CD8-positive, alpha-beta memory T cell (primary cell): ENCODE results near the gene KCNJ6. TPM values are rescaled to one million over a fixed set of nuclear protein-coding genes. Genes with fewer than 3 reads are reported as not detected.
A peak's percentile ranks its signal among the peaks of the same experiment; 100 is the strongest.

Experiments
- CTCF ChIA-PET: fragments of 350-600 bp; sonication (Branson Sonifier 250); formaldehyde crosslinking; loops from one replicate; lab custom pipeline; 2021; ENCODE audit warnings: antibody characterized with exemption; lab: Charles Lee
- POLR2A ChIA-PET: fragments of 350-600 bp; sonication (Branson Sonifier 250); formaldehyde crosslinking; loops from one replicate; lab custom pipeline; 2021; ENCODE audit warnings: antibody characterized with exemption; lab: Charles Lee
- DNase-seq, 5 donors: peaks; one replicate each; pipeline versions ENCODE4 v3.0.0 to v3.0.0-alpha.2; 2020 to 2022; ENCODE audit warnings: mixed read lengths in 1 of 5
- H3K27ac ChIP-seq: one replicate; pipeline ENCODE4 v1.7.0; 2013; ENCODE audit warnings: low read depth, mild to moderate bottlenecking, low read length, moderate library complexity
- H3K27me3 ChIP-seq: 2 replicates; pipeline ENCODE4 v1.7.0; 2013; ENCODE audit warnings: low read length, mild to moderate bottlenecking; ENCODE audit not compliant: insufficient read depth, poor library complexity, severe bottlenecking
- H3K36me3 ChIP-seq: 2 replicates; pipeline ENCODE4 v1.7.0; 2013; ENCODE audit warnings: mild to moderate bottlenecking, low read length, moderate library complexity; ENCODE audit not compliant: insufficient read depth
- H3K4me1 ChIP-seq: 2 replicates; pipeline ENCODE4 v1.7.0; 2013; ENCODE audit warnings: mild to moderate bottlenecking, low read length, moderate library complexity; ENCODE audit not compliant: insufficient read depth
- H3K4me3 ChIP-seq: 2 replicates; pipeline ENCODE4 v1.7.0; 2013; ENCODE audit warnings: mild to moderate bottlenecking, low read length
- H3K9me3 ChIP-seq: 2 replicates; pipeline ENCODE4 v1.7.0; 2013; ENCODE audit warnings: mild to moderate bottlenecking, low read length
- H3K27ac Mint-ChIP-seq, 8 donors: one replicate each; pipeline ENCODE4 v1.8.0; 2020 to 2021; ENCODE audit warnings: mixed read lengths in 8 of 8, mild to moderate bottlenecking in 6 of 8, inconsistent platforms in 3 of 8, moderate library complexity in 3 of 8
- H3K27me3 Mint-ChIP-seq, 2 donors: one replicate each; pipeline ENCODE4 v1.8.0; 2020 to 2021; ENCODE audit warnings: mixed read lengths in 2 of 2, mild to moderate bottlenecking in 1 of 2, moderate library complexity in 1 of 2
- H3K36me3 Mint-ChIP-seq, 3 donors: one replicate each; pipeline ENCODE4 v1.8.0; 2020 to 2021; ENCODE audit warnings: mixed read lengths in 3 of 3, inconsistent platforms in 1 of 3, mild to moderate bottlenecking in 1 of 3
- H3K4me1 Mint-ChIP-seq, 3 donors: one replicate each; pipeline ENCODE4 v1.8.0; 2020 to 2021; ENCODE audit warnings: mixed read lengths in 3 of 3, inconsistent platforms in 1 of 3, mild to moderate bottlenecking in 1 of 3
- H3K4me3 Mint-ChIP-seq, 7 donors: one replicate each; pipeline ENCODE4 v1.8.0; 2020 to 2021; ENCODE audit warnings: mixed read lengths in 7 of 7, mild to moderate bottlenecking in 6 of 7, moderate library complexity in 4 of 7, inconsistent platforms in 2 of 7
- H3K9me3 Mint-ChIP-seq, 5 donors: one replicate each; pipeline ENCODE4 v1.8.0; 2020 to 2022; ENCODE audit warnings: mixed read lengths in 5 of 5, mild to moderate bottlenecking in 3 of 5, moderate library complexity in 2 of 5, inconsistent platforms in 1 of 5
- polyA plus RNA-seq: library from polyadenylated mRNA; unstranded; fragments of 300-500 nt; fragmentation: Illumina TruSeq; gene quantifications from one replicate; pipeline ENCODE4 v1.2.3, GENCODE V29; 2021
- total RNA-seq, 2 experiments: library from RNA; stranded (reverse); gene quantifications; one replicate each; pipeline ENCODE4 v1.2.3, GENCODE V29; 2021

KCNJ6 gene
- total and polyA plus RNA-seq, 3 experiments from 2014 or later, result not detected

GRCh38 chr21:37575580-37575979 is 340.7 kb downstream of the KCNJ6 start:
- peaks cover 0 to 27% (median 0%) of the 10 kb centered on the region in 3 donors for H3K36me3 Mint-ChIP-seq
- DNase-seq, result no peak
- no peaks in the 10 kb centered on the region for H3K27me3 ChIP-seq
- no peaks in the 10 kb centered on the region for H3K4me1 ChIP-seq
- H3K9me3 ChIP-seq, result no peaks in the 10 kb centered on the region
- no peaks in the 10 kb centered on the region for H3K36me3 ChIP-seq
- ChIA-PET CTCF (interaction anchor here (1.5 kb wide), 1 partner anchor 12 kb away, joined by 6 read pairs; no protein-coding TSS in a partner anchor), POLR2A (interaction anchor here (1.4 kb wide), 1 partner anchor 11 kb away, joined by 3 read pairs; no protein-coding TSS in a partner anchor)
- no peak overlapping the region for H3K27ac ChIP-seq
- H3K4me3 Mint-ChIP-seq, result no peak overlapping the region
- H3K27me3 Mint-ChIP-seq, result peaks cover 18 to 32% of the 10 kb centered on the region in 2 donors
- no peak overlapping the region for H3K27ac Mint-ChIP-seq
- H3K4me3 ChIP-seq, result no peak overlapping the region
- peaks cover 10 to 21% (median 18%) of the 10 kb centered on the region in 5 donors for H3K9me3 Mint-ChIP-seq
- no peaks in the 10 kb centered on the region for H3K4me1 Mint-ChIP-seq

- ChIA-PET POLR2A (interaction anchor here (1.4 kb wide), 1 partner anchor 11 kb away, joined by 3 read pairs; no protein-coding TSS in a partner anchor), CTCF (interaction anchor here (1.5 kb wide), 1 partner anchor 11 kb away, joined by 6 read pairs; no protein-coding TSS in a partner anchor)
- Mint-ChIP-seq H3K27me3 (peaks cover 22 to 32% of the 10 kb centered on the region in 2 donors), H3K36me3 (peaks cover 0 to 21% (median 0%) of the 10 kb centered on the region in 3 donors), H3K4me1 (no peaks in the 10 kb centered on the region), H3K9me3 (peaks cover 10 to 20% (median 16%) of the 10 kb centered on the region in 5 donors), H3K27ac (no peak overlapping the region), H3K4me3 (no peak overlapping the region)
- no peak for DNase-seq
- H3K27ac ChIP-seq, result no peak overlapping the region
- H3K4me3 ChIP-seq, result no peak overlapping the region
- H3K4me1 ChIP-seq, result no peaks in the 10 kb centered on the region
- no peaks in the 10 kb centered on the region for H3K36me3 ChIP-seq
- no peaks in the 10 kb centered on the region for H3K9me3 ChIP-seq
- no peaks in the 10 kb centered on the region for H3K27me3 ChIP-seq
Observed at GRCh38 chr21:37574751-37575150, 341.5 kb downstream of the KCNJ6 start.

GRCh38 chr21:37574316-37574715 is 341.9 kb downstream of the KCNJ6 start:
- Histone ChIP-seq H3K4me1 (no peaks in the 10 kb centered on the region), H3K9me3 (no peaks in the 10 kb centered on the region), H3K27me3 (no peaks in the 10 kb centered on the region), H3K27ac (no peak overlapping the region), H3K4me3 (no peak overlapping the region), H3K36me3 (no peaks in the 10 kb centered on the region)
- no peak for DNase-seq
- Mint-ChIP-seq H3K9me3 (peaks cover 10 to 15% (median 13%) of the 10 kb centered on the region in 5 donors), H3K36me3 (peaks cover 0 to 20% (median 0%) of the 10 kb centered on the region in 3 donors), H3K27me3 (peaks cover 22 to 28% of the 10 kb centered on the region in 2 donors), H3K4me1 (no peaks in the 10 kb centered on the region), H3K27ac (no peak overlapping the region), H3K4me3 (no peak overlapping the region)
- ChIA-PET CTCF (interaction anchor here (1.5 kb wide), 1 partner anchor 10 kb away, joined by 6 read pairs; no protein-coding TSS in a partner anchor), POLR2A (interaction anchor here (1.4 kb wide), 1 partner anchor 10 kb away, joined by 3 read pairs; no protein-coding TSS in a partner anchor)

- Histone ChIP-seq H3K9me3 (no peaks in the 10 kb centered on the region), H3K4me1 (no peaks in the 10 kb centered on the region), H3K27ac (no peak overlapping the region), H3K27me3 (no peaks in the 10 kb centered on the region), H3K4me3 (no peak overlapping the region), H3K36me3 (no peaks in the 10 kb centered on the region)
- H3K4me3 Mint-ChIP-seq, result no peak overlapping the region
- no peaks in the 10 kb centered on the region for H3K9me3 Mint-ChIP-seq
- POLR2A ChIA-PET, result no interaction called here
- H3K4me1 Mint-ChIP-seq, result no peaks in the 10 kb centered on the region
- CTCF ChIA-PET, result interaction anchor here (2.7 kb wide), 1 partner anchor 7 kb away, joined by 10 read pairs; no protein-coding TSS in a partner anchor
- no peak overlapping the region for H3K27ac Mint-ChIP-seq
- no peak for DNase-seq
- H3K36me3 Mint-ChIP-seq, result no peaks in the 10 kb centered on the region
- H3K27me3 Mint-ChIP-seq, result peaks cover 10 to 22% of the 10 kb centered on the region in 2 donors
Observed at GRCh38 chr21:37571442-37571841, 344.8 kb downstream of the KCNJ6 start.

GRCh38 chr21:37568916-37569315 is 347.3 kb downstream of the KCNJ6 start:
- peaks cover 9% of the 10 kb centered on the region for H3K4me1 ChIP-seq
- Mint-ChIP-seq H3K4me1 (peaks cover 12 to 19% (median 13%) of the 10 kb centered on the region in 3 donors), H3K27me3 (peaks cover 7 to 9% of the 10 kb centered on the region in 2 donors), H3K9me3 (no peaks in the 10 kb centered on the region), H3K4me3 (no peak overlapping the region), H3K27ac (peak overlapping the region in 2 of 8 donors; percentile 12 to 30), H3K36me3 (peaks cover 0 to 4% (median 0%) of the 10 kb centered on the region in 3 donors)
- no peaks in the 10 kb centered on the region for H3K36me3 ChIP-seq
- H3K27ac ChIP-seq, result no peak overlapping the region
- POLR2A ChIA-PET, result no interaction called here
- H3K27me3 ChIP-seq, result no peaks in the 10 kb centered on the region
- H3K9me3 ChIP-seq, result no peaks in the 10 kb centered on the region
- DNase-seq, result no peak
- H3K4me3 ChIP-seq, result no peak overlapping the region
- CTCF ChIA-PET, result no interaction called here

- Mint-ChIP-seq H3K4me1 (peaks cover 12 to 19% (median 13%) of the 10 kb centered on the region in 3 donors), H3K27me3 (peaks cover 7 to 9% of the 10 kb centered on the region in 2 donors), H3K36me3 (peaks cover 0 to 5% (median 0%) of the 10 kb centered on the region in 3 donors), H3K9me3 (no peaks in the 10 kb centered on the region), H3K4me3 (no peak overlapping the region), H3K27ac (peak overlapping the region in 1 of 8 donors; percentile 12)
- H3K4me3 ChIP-seq, result no peak overlapping the region
- no peak for DNase-seq
- no peaks in the 10 kb centered on the region for H3K27me3 ChIP-seq
- no peaks in the 10 kb centered on the region for H3K36me3 ChIP-seq
- POLR2A ChIA-PET, result no interaction called here
- CTCF ChIA-PET, result no interaction called here
- peaks cover 9% of the 10 kb centered on the region for H3K4me1 ChIP-seq
- no peak overlapping the region for H3K27ac ChIP-seq
- H3K9me3 ChIP-seq, result no peaks in the 10 kb centered on the region
Observed at GRCh38 chr21:37568415-37568814, 347.8 kb downstream of the KCNJ6 start.

- Mint-ChIP-seq H3K4me1 (peaks cover 17 to 28% (median 19%) of the 10 kb centered on the region in 3 donors), H3K27ac (peak overlapping the region in 1 of 8 donors; percentile 15), H3K4me3 (peak overlapping the region in 2 of 7 donors; percentile 3 to 6), H3K27me3 (peaks cover 4 to 7% of the 10 kb centered on the region in 2 donors), H3K36me3 (peaks cover 0 to 5% (median 0%) of the 10 kb centered on the region in 3 donors), H3K9me3 (no peaks in the 10 kb centered on the region)
- DNase-seq, result no peak
- Histone ChIP-seq H3K4me1 (peaks cover 16% of the 10 kb centered on the region), H3K27me3 (no peaks in the 10 kb centered on the region), H3K4me3 (no peak overlapping the region), H3K9me3 (no peaks in the 10 kb centered on the region), H3K27ac (no peak overlapping the region), H3K36me3 (no peaks in the 10 kb centered on the region)
- CTCF ChIA-PET, result no interaction called here
- POLR2A ChIA-PET, result no interaction called here
Observed at GRCh38 chr21:37566790-37567615, 349.3 kb downstream of the KCNJ6 start.
